Fibroblast of skin of left quadriceps (primary cell): ENCODE data around the gene ZNF581.

Experiments
- DNase-seq, 2 experiments: peaks; one replicate each; pipeline ENCODE4 v3.0.0-alpha.2; 2013; ENCODE audit warnings: low read depth in 2 of 2

ZNF581 gene

GRCh38 chr19:55666343-55667005 lies 23.0 kb downstream of the ZNF581 start:
- no peak for DNase-seq

- no peak for DNase-seq
Measured at GRCh38 chr19:55667006-55667381, 23.5 kb downstream of the ZNF581 start.

GRCh38 chr19:55667511-55667910 lies 24.1 kb downstream of the ZNF581 start:
- no peak for DNase-seq

- no peak for DNase-seq
Measured at GRCh38 chr19:55667958-55668357, 24.5 kb downstream of the ZNF581 start.

- no peak for DNase-seq
Measured at GRCh38 chr19:55668603-55669348, 25.3 kb downstream of the ZNF581 start.

- DNase-seq = no peak
Measured at GRCh38 chr19:55669418-55670279, 26.2 kb downstream of the ZNF581 start.

- no peak for DNase-seq
Measured at GRCh38 chr19:55670280-55671053, 27.0 kb downstream of the ZNF581 start.

- DNase-seq = no peak
Measured at GRCh38 chr19:55671054-55671378, 27.6 kb downstream of the ZNF581 start.

- DNase-seq = no peak
Measured at GRCh38 chr19:55672418-55672817, 29.0 kb downstream of the ZNF581 start.

GRCh38 chr19:55673465-55673864 lies 30.0 kb downstream of the ZNF581 start:
- no peak for DNase-seq

GRCh38 chr19:55673889-55674288 lies 30.4 kb downstream of the ZNF581 start:
- DNase-seq = no peak

- no peak for DNase-seq
Measured at GRCh38 chr19:55674459-55674840, 31.0 kb downstream of the ZNF581 start.

- DNase-seq = peak; percentile 91
Measured at GRCh38 chr19:55674841-55675660, 31.6 kb downstream of the ZNF581 start, which contains the start of gene EPN1. Gene EPN1 (plus strand): TSS chr19:55675226. CDS start chr19:55678628, 3,402 bp downstream.

- no peak for DNase-seq
Measured at GRCh38 chr19:55675661-55676354, 32.4 kb downstream of the ZNF581 start.

- DNase-seq = no peak
Measured at GRCh38 chr19:55676383-55676782, 32.9 kb downstream of the ZNF581 start.

- DNase-seq = no peak
Measured at GRCh38 chr19:55676889-55677505, 33.5 kb downstream of the ZNF581 start.

- no peak for DNase-seq
Measured at GRCh38 chr19:55677572-55678028, 34.2 kb downstream of the ZNF581 start.

- no peak for DNase-seq
Measured at GRCh38 chr19:55678121-55678671, 34.7 kb downstream of the ZNF581 start.
